H9 (cell line): ENCODE measurements around the gene SPOUT1. TPM values are rescaled to one million over a fixed set of nuclear protein-coding genes. Genes with fewer than 3 reads are reported as not detected.
A peak's percentile ranks its signal among the peaks of the same experiment; 100 is the strongest.

ENCODE experiments used
- DNase-seq: peaks from one replicate; pipeline ENCODE4 v3.0.0-alpha.2; 2017
- H2AFZ ChIP-seq: one replicate; pipeline ENCODE4 v1.6.1; 2013; ENCODE audit warnings: mild to moderate bottlenecking, low read length, control low read depth, moderate library complexity
- H2AK5ac ChIP-seq: 2 replicates; pipeline ENCODE4 v1.6.1; 2013; ENCODE audit warnings: low read length, control low read depth, mixed read lengths; ENCODE audit not compliant: insufficient read length
- H2BK120ac ChIP-seq: one replicate; pipeline ENCODE4 v1.6.1; 2013; ENCODE audit warnings: low read depth, mild to moderate bottlenecking, low read length, control low read depth, inconsistent platforms; ENCODE audit not compliant: poor library complexity, severe bottlenecking
- H2BK12ac ChIP-seq: 2 replicates; pipeline ENCODE4 v1.6.1; 2013; ENCODE audit warnings: low read length, control low read depth, mixed read lengths, low read depth; ENCODE audit not compliant: insufficient read length
- H2BK15ac ChIP-seq: 2 replicates; pipeline ENCODE4 v1.6.1; 2013; ENCODE audit warnings: low read depth, low read length, control low read depth
- H2BK20ac ChIP-seq: one replicate; pipeline ENCODE4 v1.6.1; 2013; ENCODE audit warnings: low read depth, mild to moderate bottlenecking, low read length, control low read depth, inconsistent platforms; ENCODE audit not compliant: poor library complexity, severe bottlenecking
- H2BK5ac ChIP-seq: 2 replicates; pipeline ENCODE4 v1.6.1; 2013; ENCODE audit warnings: low read length, control low read depth, mixed read lengths; ENCODE audit not compliant: insufficient read length
- H3K14ac ChIP-seq: 2 replicates; pipeline ENCODE4 v1.6.1; 2013; ENCODE audit warnings: low read length, control low read depth; ENCODE audit not compliant: insufficient read depth
- H3K18ac ChIP-seq: 2 replicates; pipeline ENCODE4 v1.6.1; 2013; ENCODE audit warnings: low read depth, mild to moderate bottlenecking, mixed read lengths, low read length, control low read depth; ENCODE audit not compliant: insufficient read length
- H3K23ac ChIP-seq: 2 replicates; pipeline ENCODE4 v1.6.1; 2013; ENCODE audit warnings: low read length, control low read depth, mixed read lengths, low read depth; ENCODE audit not compliant: insufficient read length
- H3K23me2 ChIP-seq: 2 replicates; pipeline ENCODE4 v1.6.1; 2013; ENCODE audit warnings: low read depth, mild to moderate bottlenecking, mixed read lengths, low read length, control low read depth; ENCODE audit not compliant: insufficient read length, poor library complexity, severe bottlenecking
- H3K27ac ChIP-seq: 2 replicates; pipeline ENCODE4 v1.5.1; 2013; ENCODE audit warnings: low read length, control low read depth, mixed read lengths, low read depth; ENCODE audit not compliant: insufficient read length
- H3K27me3 ChIP-seq: 2 replicates; pipeline ENCODE4 v1.6.1; 2013; ENCODE audit warnings: low read length, control low read depth, inconsistent platforms; ENCODE audit not compliant: insufficient read depth
- H3K4ac ChIP-seq: 2 replicates; pipeline ENCODE4 v1.6.1; 2013; ENCODE audit warnings: low read depth, mild to moderate bottlenecking, control low read depth, inconsistent platforms, low read length, moderate library complexity
- H3K4me1 ChIP-seq: 2 replicates; pipeline ENCODE4 v1.6.1; 2013; ENCODE audit warnings: low read length, control low read depth, inconsistent platforms; ENCODE audit not compliant: insufficient read depth
- H3K4me2 ChIP-seq: 2 replicates; pipeline ENCODE4 v1.6.1; 2013; ENCODE audit warnings: low read length, control low read depth, mixed read lengths; ENCODE audit not compliant: insufficient read length, insufficient read depth
- H3K56ac ChIP-seq: 2 replicates; pipeline ENCODE4 v1.6.1; 2013; ENCODE audit warnings: low read depth, mild to moderate bottlenecking, mixed read lengths, low read length, control low read depth; ENCODE audit not compliant: insufficient read length
- H3K79me1 ChIP-seq: 2 replicates; pipeline ENCODE4 v1.6.1; 2013; ENCODE audit warnings: low read depth, mild to moderate bottlenecking, moderate library complexity, low read length, control low read depth, inconsistent platforms; ENCODE audit not compliant: insufficient read depth, poor library complexity, severe bottlenecking
- H3K79me2 ChIP-seq: 2 replicates; pipeline ENCODE4 v1.6.1; 2013; ENCODE audit warnings: low read length, control low read depth, inconsistent platforms; ENCODE audit not compliant: insufficient read depth
- H3K9ac ChIP-seq: 2 replicates; pipeline ENCODE4 v1.6.1; 2013; ENCODE audit warnings: low read length, control low read depth, mixed read lengths; ENCODE audit not compliant: insufficient read length; ENCODE audit errors: extremely low read depth
- H3K9me3 ChIP-seq: one replicate; pipeline ENCODE4 v1.6.1; 2013; ENCODE audit warnings: low read depth, low read length, inconsistent platforms; ENCODE audit not compliant: control insufficient read depth
- H3T11ph ChIP-seq: one replicate; pipeline ENCODE4 v1.6.1; 2013; ENCODE audit warnings: mild to moderate bottlenecking, low read length, control low read depth, inconsistent platforms
- H4K20me1 ChIP-seq: one replicate; pipeline ENCODE4 v1.6.1; 2013; ENCODE audit not compliant: control insufficient read depth, insufficient read length, insufficient read depth
- H4K5ac ChIP-seq: 2 replicates; pipeline ENCODE4 v1.6.1; 2013; ENCODE audit warnings: low read depth, mild to moderate bottlenecking, mixed read lengths, low read length, control low read depth; ENCODE audit not compliant: insufficient read length
- H4K8ac ChIP-seq: replicated peaks from 2 replicates; pipeline ENCODE4 v1.6.1; 2013; ENCODE audit warnings: low read length, control low read depth, mixed read lengths, low read depth; ENCODE audit not compliant: insufficient read length
- H4K91ac ChIP-seq: 2 replicates; pipeline ENCODE4 v1.6.1; 2013; ENCODE audit warnings: low read depth, mild to moderate bottlenecking, moderate library complexity, mixed read lengths, low read length, control low read depth; ENCODE audit not compliant: insufficient read length
- H3K27ac Mint-ChIP-seq, 3 experiments: 2 replicates in 2 of 3; 3 replicates in 1 of 3; pipeline ENCODE4 v1.8.0; 2020 to 2021; ENCODE audit warnings: mixed read lengths in 3 of 3, mild to moderate bottlenecking in 1 of 3, moderate library complexity in 1 of 3
- H3K27me3 Mint-ChIP-seq: 2 replicates; pipeline ENCODE4 v1.8.0; 2021; ENCODE audit warnings: low read depth, mild to moderate bottlenecking, moderate library complexity, mixed read lengths
- H3K36me3 Mint-ChIP-seq, 3 experiments: 2 replicates in 2 of 3; 3 replicates in 1 of 3; pipeline ENCODE4 v1.8.0; 2020 to 2021; ENCODE audit warnings: low read depth in 3 of 3, mixed read lengths in 3 of 3; ENCODE audit not compliant: insufficient read depth in 1 of 3
- H3K4me1 Mint-ChIP-seq, 2 experiments: 2 replicates each; pipeline ENCODE4 v1.8.0; 2020; ENCODE audit warnings: mixed read lengths in 2 of 2
- H3K4me3 Mint-ChIP-seq, 2 experiments: 2 replicates in 1 of 2; 3 replicates in 1 of 2; pipeline ENCODE4 v1.8.0; 2020 to 2021; ENCODE audit warnings: mild to moderate bottlenecking in 2 of 2, mixed read lengths in 2 of 2, moderate library complexity in 1 of 2
- H3K9me3 Mint-ChIP-seq, 2 experiments: 2 replicates in 1 of 2; 3 replicates in 1 of 2; pipeline ENCODE4 v1.8.0; 2020; ENCODE audit warnings: mild to moderate bottlenecking in 2 of 2, mixed read lengths in 2 of 2, moderate library complexity in 1 of 2
- CTCF ChIP-seq: fragments of 200-600 bp; sonication (generic); conservative IDR thresholded peaks from 3 replicates; pipeline ENCODE4 v1.8.0; 2021; ENCODE audit warnings: antibody characterized with exemption, mild to moderate bottlenecking
- WGBS: extraction: QIAGEN DNeasy Blood & Tissue Kit; methylation state at CpG from one replicate; pipeline ENCODE4 v1.1.7; 2013; ENCODE audit warnings: missing lambda C conversion rate, low lambda C conversion rate, mixed read lengths; ENCODE audit not compliant: insufficient read length; ENCODE audit errors: extremely low coverage; 5-methylcytosine and 5-hydroxymethylcytosine counted together
- total RNA-seq: library from RNA; stranded (reverse); gene quantifications from 2 replicates; pipeline ENCODE4 v1.2.1, GENCODE V29; 2021

The SPOUT1 gene
- total RNA-seq, 1 experiment from 2014 or later = 86.3 TPM

GRCh38 chr9:128771745-128772519 is 57.7 kb downstream of the SPOUT1 start, which contains the start of gene ZER1:
TSS of gene ZER1 (minus strand) at chr9:128771927. CDS start at chr9:128755565, 16,362 bp downstream.
- H3K4ac ChIP-seq = no peak within 1 kb of the TSS
- Mint-ChIP-seq H3K4me1 (peaks cover 9 to 11% of the 10 kb centered on the region in 2 experiments), H3K36me3 (peaks cover 0 to 6% (median 0%) of the 10 kb centered on the region in 3 experiments; a peak in 2 of 7 replicates), H3K9me3 (peaks cover 6 to 10% of the 10 kb centered on the region in 2 experiments; a peak in 4 of 5 replicates), H3K27ac (peak within 1 kb of the TSS; percentile 97 to 98 (median 98)), H3K4me3 (peak within 1 kb of the TSS; percentile 90 to 96), H3K27me3 (peaks cover 2% of the 10 kb centered on the region; the same call in 1 of the 2 replicates)
- H3T11ph ChIP-seq = no peak within 1 kb of the TSS
- no peak within 1 kb of the TSS for H4K8ac ChIP-seq
- no peaks in the 10 kb centered on the region for H3K27me3 ChIP-seq
- no peak within 1 kb of the TSS for H2BK20ac ChIP-seq
- peak within 1 kb of the TSS; percentile 67 for H3K18ac ChIP-seq
- no peaks in the 10 kb centered on the region for H3K79me1 ChIP-seq
- H3K9me3 ChIP-seq = no peaks in the 10 kb centered on the region
- peaks cover 12% of the 10 kb centered on the region for H3K23me2 ChIP-seq
- no peaks in the 10 kb centered on the region for H4K20me1 ChIP-seq
- no peak within 1 kb of the TSS for H2BK15ac ChIP-seq
- TF ChIP-seq CTCF = no peak
- H2AFZ ChIP-seq = no peak within 1 kb of the TSS
- no peak within 1 kb of the TSS for H4K91ac ChIP-seq
- H4K5ac ChIP-seq = peak within 1 kb of the TSS; percentile 4
- H3K4me1 ChIP-seq = no peaks in the 10 kb centered on the region
- H2AK5ac ChIP-seq = no peak within 1 kb of the TSS
- peak within 1 kb of the TSS; percentile 31 for H3K27ac ChIP-seq
- no peak within 1 kb of the TSS for H3K56ac ChIP-seq
- H2BK12ac ChIP-seq = no peak within 1 kb of the TSS
- H3K14ac ChIP-seq = peak within 1 kb of the TSS; percentile 94
- DNase-seq = peak; percentile 90
- no peaks in the 10 kb centered on the region; the same call in 1 of the 2 replicates for H3K79me2 ChIP-seq
- WGBS = no CpG with 5 or more reads among the region's 72 CpGs
- H2BK120ac ChIP-seq = no peak within 1 kb of the TSS
- peak within 1 kb of the TSS; percentile 48 for H2BK5ac ChIP-seq
- H3K4me2 ChIP-seq = peak within 1 kb of the TSS; percentile 71
- H3K9ac ChIP-seq = peak within 1 kb of the TSS; percentile 76
- H3K23ac ChIP-seq = no peak within 1 kb of the TSS
